GM13976 (cell line): ENCODE measurements around the gene KCNQ1.

ENCODE experiments used
- DNase-seq: peaks from one replicate; pipeline ENCODE4 v3.0.0; 2012; ENCODE audit warnings: low spot score
- in situ Hi-C: fragments of 300-500 bp; cut with MboI; formaldehyde crosslinking; loops from one replicate; pipeline ENCODE4 v1.12.0; 2022; ENCODE audit warnings: low sequenced_read_pairs, mixed read lengths, inconsistent platforms; ENCODE audit not compliant: unreplicated experiment
- TF ChIP-seq, protein P1 (sequence below): IDR thresholded peaks from 2 replicates; pipeline ENCODE4 v1.5.1; 2012; ENCODE audit warnings: borderline replicate concordance, mild to moderate bottlenecking; ENCODE audit not compliant: insufficient read depth; ENCODE audit errors: extremely low read depth, missing control alignments, control extremely low read depth

KCNQ1 gene

DNA sequence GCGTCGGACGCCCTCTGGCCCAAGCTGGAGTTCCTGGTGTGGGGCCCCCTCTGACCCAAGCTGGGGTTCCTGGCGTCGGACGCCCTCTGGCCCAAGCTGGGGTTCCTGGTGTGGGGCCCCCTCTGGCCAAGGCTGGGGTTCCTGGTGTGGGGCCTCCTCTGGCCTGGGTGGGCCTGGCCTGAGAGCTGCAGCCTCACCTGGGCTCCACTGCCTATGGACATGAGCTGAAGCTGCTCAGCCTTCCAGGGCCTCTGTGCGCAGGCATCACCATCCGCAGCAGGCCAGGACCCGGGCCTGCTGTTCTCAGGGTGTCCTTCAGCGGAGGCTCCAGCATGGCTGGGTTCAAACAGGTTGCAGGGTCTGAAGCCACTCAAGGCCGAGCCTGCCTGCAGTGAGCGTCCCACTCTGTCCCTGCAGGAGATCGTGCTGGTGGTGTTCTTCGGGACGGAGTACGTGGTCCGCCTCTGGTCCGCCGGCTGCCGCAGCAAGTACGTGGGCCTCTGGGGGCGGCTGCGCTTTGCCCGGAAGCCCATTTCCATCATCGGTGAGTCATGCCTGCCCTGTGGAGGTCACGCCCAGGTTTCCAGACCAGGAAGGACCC is 125.5 kb downstream of the KCNQ1 start:
- in situ Hi-C loops, result loop anchor here (25.0 kb wide), 1 partner anchor 192 kb away; no protein-coding TSS in a partner anchor
- DNase-seq, result no peak
- TF ChIP-seq, protein P1, sequence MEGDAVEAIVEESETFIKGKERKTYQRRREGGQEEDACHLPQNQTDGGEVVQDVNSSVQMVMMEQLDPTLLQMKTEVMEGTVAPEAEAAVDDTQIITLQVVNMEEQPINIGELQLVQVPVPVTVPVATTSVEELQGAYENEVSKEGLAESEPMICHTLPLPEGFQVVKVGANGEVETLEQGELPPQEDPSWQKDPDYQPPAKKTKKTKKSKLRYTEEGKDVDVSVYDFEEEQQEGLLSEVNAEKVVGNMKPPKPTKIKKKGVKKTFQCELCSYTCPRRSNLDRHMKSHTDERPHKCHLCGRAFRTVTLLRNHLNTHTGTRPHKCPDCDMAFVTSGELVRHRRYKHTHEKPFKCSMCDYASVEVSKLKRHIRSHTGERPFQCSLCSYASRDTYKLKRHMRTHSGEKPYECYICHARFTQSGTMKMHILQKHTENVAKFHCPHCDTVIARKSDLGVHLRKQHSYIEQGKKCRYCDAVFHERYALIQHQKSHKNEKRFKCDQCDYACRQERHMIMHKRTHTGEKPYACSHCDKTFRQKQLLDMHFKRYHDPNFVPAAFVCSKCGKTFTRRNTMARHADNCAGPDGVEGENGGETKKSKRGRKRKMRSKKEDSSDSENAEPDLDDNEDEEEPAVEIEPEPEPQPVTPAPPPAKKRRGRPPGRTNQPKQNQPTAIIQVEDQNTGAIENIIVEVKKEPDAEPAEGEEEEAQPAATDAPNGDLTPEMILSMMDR, result no peak

DNA sequence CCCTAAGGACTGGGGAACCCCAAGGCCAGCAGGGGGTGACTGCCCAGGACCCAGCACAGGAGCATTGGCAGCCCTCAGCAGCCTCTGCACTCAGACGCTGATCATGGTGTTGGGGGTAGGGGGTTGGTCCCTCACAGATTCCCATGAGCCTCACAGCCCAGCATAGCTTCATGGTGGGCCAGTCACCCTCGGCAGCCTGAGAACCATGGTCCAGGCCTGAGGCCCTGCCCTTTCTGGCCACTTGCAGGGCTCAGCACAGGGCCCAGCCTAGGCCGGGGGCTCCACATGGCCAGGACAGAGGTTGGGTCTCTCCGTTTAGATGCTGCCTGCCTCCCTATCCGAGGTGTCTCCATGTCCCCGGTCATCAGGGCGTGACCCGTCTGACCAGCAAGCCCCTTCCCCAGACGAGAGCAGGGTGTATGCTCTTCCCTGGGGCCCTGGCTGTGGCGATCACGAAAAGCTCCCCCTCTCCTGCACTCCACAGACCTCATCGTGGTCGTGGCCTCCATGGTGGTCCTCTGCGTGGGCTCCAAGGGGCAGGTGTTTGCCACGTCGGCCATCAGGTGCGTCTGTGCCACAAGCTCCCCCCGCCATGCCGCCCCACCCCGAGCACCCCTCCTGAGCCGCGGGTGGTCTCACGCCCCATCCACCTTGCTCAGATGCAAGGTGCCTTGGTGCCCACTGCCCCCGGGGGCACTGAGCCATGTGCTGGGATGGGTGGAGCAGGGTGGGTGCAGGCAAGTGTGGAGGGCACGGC is 126.2 kb downstream of the KCNQ1 start:
- in situ Hi-C loops, result loop anchor here (25.0 kb wide), 1 partner anchor 191 kb away; no protein-coding TSS in a partner anchor
- no peak for DNase-seq
- TF ChIP-seq, protein P1, result no peak

- TF ChIP-seq, protein P1, result no peak
- no peak for DNase-seq
- in situ Hi-C loops, result loop anchor here (25.0 kb wide), 1 partner anchor 191 kb away; no protein-coding TSS in a partner anchor
Observed at GRCh38 chr11:2571598-2572281, 126.9 kb downstream of the KCNQ1 start.

GRCh38 chr11:2572491-2573239 is 127.9 kb downstream of the KCNQ1 start:
- DNase-seq, result no peak
- in situ Hi-C loops, result loop anchor here (25.0 kb wide), 1 partner anchor 190 kb away; no protein-coding TSS in a partner anchor
- TF ChIP-seq, protein P1, result no peak

- TF ChIP-seq, protein P1, result no peak
- in situ Hi-C loops, result loop anchor here (25.0 kb wide), 1 partner anchor 189 kb away; no protein-coding TSS in a partner anchor
- DNase-seq, result no peak
Observed at GRCh38 chr11:2573240-2574042, 128.6 kb downstream of the KCNQ1 start.
